ENCODE data around the gene KRTAP10-12.

The KRTAP10-12 gene, protein sequence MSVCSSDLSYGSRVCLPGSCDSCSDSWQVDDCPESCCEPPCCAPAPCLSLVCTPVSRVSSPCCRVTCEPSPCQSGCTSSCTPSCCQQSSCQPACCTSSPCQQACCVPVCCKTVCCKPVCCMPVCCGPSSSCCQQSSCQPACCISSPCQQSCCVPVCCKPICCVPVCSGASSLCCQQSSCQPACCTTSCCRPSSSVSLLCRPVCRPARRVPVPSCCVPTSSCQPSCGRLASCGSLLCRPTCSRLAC

DNA sequence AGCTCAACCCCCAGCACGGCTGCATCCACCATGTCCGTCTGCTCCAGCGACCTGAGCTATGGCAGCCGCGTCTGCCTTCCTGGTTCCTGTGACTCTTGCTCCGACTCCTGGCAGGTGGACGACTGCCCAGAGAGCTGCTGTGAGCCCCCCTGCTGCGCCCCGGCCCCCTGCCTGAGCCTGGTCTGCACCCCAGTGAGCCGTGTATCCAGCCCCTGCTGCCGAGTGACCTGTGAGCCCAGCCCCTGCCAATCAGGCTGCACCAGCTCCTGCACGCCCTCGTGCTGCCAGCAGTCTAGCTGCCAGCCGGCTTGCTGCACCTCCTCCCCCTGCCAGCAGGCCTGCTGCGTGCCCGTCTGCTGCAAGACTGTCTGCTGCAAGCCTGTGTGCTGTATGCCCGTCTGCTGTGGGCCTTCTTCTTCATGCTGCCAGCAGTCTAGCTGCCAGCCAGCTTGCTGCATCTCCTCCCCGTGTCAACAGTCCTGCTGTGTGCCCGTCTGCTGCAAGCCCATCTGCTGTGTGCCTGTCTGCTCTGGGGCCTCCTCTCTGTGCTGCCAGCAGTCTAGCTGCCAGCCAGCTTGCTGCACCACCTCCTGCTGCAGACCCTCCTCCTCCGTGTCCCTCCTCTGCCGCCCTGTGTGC lies at the start of gene KRTAP10-12:
Gene KRTAP10-12, plus strand, starts transcription at position 1 of the 639 bp plus-strand sequence. Its CDS starts 30 bp downstream, at position 31.
- peak; percentile 22 for DNase-seq (ENCODE audit: low read depth, low spot score)

DNA sequence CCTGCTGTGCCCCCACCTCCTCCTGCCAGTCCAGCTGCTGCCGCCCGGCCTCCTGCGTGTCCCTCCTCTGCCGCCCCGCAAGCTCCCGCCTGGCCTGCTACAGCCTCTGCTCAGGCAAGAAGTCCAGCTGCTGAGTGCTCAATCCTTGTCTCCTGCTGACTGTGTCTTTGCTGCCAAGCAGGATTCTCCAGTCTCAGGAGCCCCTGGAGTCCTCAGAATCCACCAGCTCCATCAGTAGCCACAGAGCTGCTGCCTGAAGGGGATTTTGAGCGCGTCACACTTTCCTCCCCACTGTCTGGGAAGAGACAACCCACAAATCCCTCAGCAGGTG lies 49.8 kb upstream of the KRTAP10-12 start:
- peak; percentile 62 for DNase-seq (ENCODE audit: low read depth, low spot score)

- DNase-seq (ENCODE audit: low read depth, low spot score), result no peak
Observed at GRCh38 chr21:44648557-44649311, 48.2 kb upstream of the KRTAP10-12 start.

- DNase-seq (ENCODE audit: low read depth, low spot score), result no peak
Observed at GRCh38 chr21:44649521-44650100, 47.4 kb upstream of the KRTAP10-12 start.

GRCh38 chr21:44650265-44650972 lies 46.6 kb upstream of the KRTAP10-12 start:
- no peak for DNase-seq (ENCODE audit: low read depth, low spot score)

GRCh38 chr21:44650973-44651675 lies 45.8 kb upstream of the KRTAP10-12 start:
- DNase-seq (ENCODE audit: low read depth, low spot score), result no peak

- peak; percentile 27 for DNase-seq (ENCODE audit: low read depth, low spot score)
Observed at GRCh38 chr21:44653123-44653522, 43.8 kb upstream of the KRTAP10-12 start.

- DNase-seq (ENCODE audit: low read depth, low spot score), result no peak
Observed at GRCh38 chr21:44653656-44654575, 43.1 kb upstream of the KRTAP10-12 start.

DNA sequence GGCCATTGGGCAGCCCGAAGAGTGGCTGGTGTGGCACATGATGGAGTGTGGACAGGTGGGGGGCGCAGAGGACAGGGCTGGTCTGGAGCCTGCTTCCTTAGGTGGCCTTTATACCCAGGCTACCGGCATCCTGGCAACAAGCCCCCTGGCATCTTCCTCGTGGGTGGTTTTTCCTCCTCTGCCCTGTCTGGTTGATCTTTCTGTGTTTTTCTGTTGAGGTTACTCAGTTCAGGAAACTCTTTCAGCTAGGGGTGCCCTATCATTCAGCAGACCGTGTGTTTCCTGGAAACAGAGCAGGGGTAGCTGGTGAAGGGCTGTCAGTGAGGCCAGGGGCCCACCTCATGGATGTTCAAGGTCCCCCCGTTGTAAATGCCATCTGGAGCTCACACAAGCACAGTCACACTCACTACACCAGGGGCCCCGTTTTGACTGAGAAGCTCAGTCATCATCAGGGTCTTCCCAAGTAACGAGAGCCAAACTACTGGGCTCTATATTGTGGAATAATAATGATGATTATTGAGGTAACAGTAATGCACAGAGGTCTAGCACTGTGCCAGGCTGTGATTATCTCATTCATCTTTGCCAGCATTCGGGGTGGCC lies 42.3 kb upstream of the KRTAP10-12 start, which contains the start of gene KRTAP12-4:
Gene KRTAP12-4, minus strand, starts transcription at position 84 of the 600 bp plus-strand sequence. Its CDS starts 45 bp downstream, at position 39.
- DNase-seq (ENCODE audit: low read depth, low spot score), result no peak

DNA sequence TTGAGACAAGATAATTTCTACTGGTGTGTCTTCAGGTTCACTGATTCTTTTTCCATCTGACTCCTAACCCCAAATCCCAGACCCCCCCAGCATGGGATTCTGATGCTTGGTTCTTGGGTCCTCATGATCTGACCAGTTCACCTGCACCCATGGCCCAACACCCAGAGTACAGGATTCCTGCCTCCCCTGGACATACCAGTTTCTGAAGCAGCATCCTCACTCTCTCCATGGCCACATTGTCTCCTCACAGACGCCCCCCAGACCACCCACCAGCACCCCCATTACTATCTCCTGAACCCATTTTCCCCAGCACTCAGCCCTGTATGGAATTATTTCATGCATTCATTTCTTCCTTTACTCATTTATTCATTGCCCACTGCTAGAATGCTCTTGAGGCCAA lies 40.1 kb upstream of the KRTAP10-12 start:
- no peak for DNase-seq (ENCODE audit: low read depth, low spot score)

DNA sequence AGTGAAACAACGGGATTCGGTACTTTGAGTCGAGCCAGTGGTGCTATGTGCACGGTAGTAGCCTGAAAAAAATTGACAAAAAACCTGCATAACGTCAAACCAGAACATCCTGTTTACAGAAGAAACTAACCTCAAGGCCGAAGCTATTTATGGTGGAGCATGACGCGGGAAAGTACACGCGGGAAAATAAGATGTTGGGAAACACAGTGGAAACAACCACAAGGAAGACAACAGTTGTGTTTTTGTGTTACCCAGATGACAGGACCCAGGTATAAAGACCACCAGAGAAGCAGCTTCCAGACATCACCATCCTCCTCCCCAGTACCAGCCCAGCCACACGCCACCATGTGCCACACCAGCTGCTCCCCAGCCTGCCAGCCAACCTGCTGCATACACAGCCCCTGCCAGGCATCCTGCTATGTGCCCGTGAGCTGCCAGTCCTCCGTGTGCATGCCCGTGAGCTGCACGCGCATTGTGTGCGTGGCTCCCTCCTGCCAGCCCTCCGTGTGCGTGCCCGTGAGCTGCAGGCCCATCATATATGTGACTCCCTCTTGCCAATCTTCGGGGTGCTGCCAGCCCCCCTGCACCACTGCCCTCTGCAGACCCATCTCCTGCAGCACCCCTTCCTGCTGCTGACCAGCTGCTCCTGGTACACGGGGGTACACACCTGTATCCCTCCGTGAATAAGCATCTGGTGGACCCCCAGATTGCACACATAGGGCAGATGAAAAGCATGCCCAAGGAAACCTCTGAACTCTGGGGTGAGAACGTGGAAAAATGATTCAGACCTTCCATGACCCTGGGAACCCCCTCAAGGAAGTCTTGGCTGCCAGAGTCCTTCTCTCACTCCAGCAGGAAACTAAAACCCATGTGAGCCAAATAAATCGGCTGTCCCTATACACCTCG lies 39.1 kb upstream of the KRTAP10-12 start, which contains the start of gene KRTAP12-3:
Gene KRTAP12-3, plus strand, starts transcription at position 298 of the 906 bp plus-strand sequence. Its CDS starts 48 bp downstream, at position 346.
- no peak for DNase-seq (ENCODE audit: low read depth, low spot score)

DNA sequence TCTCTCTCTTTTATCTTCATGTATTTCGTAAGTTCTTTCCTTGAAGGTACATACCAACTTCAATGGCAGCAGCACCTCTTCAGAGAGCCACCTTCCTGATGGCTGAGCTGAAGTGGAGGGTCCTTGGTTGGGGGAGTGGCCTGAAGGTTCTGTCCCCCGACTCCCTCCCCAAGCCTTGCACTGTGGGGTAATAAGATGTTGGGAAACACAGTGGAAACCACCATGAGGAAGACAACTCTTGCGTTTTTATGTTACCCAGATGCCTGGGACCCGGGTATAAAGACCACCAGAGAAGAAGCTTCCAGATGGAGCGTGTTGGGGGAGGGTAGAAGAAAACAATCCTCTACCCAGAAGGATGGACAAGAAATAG lies 38.4 kb upstream of the KRTAP10-12 start:
- DNase-seq (ENCODE audit: low read depth, low spot score), result no peak

- DNase-seq (ENCODE audit: low read depth, low spot score), result no peak
Observed at GRCh38 chr21:44658913-44659595, 37.9 kb upstream of the KRTAP10-12 start.

DNA sequence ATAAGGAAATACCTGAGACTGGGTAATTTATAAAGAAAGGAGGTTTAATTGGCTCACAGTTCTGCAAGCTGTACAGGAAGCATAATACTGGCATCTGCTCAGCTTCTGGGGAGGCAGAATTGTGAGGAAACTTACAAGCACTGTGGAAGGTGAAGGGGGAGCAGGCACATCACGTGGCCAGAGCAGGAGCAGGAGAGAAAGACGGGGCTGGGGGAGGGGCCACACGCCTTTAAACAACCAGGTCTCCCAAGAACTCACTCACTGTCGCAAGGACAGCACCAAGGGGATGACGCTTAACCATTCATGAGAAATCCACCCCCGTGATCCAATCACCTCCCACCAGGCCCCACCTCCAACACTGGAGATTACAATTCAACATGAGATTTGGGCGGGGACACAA lies 35.4 kb upstream of the KRTAP10-12 start:
- DNase-seq (ENCODE audit: low read depth, low spot score), result peak; percentile 30

GRCh38 chr21:44664691-44665090 lies 32.3 kb upstream of the KRTAP10-12 start:
- DNase-seq (ENCODE audit: low read depth, low spot score), result no peak

DNA sequence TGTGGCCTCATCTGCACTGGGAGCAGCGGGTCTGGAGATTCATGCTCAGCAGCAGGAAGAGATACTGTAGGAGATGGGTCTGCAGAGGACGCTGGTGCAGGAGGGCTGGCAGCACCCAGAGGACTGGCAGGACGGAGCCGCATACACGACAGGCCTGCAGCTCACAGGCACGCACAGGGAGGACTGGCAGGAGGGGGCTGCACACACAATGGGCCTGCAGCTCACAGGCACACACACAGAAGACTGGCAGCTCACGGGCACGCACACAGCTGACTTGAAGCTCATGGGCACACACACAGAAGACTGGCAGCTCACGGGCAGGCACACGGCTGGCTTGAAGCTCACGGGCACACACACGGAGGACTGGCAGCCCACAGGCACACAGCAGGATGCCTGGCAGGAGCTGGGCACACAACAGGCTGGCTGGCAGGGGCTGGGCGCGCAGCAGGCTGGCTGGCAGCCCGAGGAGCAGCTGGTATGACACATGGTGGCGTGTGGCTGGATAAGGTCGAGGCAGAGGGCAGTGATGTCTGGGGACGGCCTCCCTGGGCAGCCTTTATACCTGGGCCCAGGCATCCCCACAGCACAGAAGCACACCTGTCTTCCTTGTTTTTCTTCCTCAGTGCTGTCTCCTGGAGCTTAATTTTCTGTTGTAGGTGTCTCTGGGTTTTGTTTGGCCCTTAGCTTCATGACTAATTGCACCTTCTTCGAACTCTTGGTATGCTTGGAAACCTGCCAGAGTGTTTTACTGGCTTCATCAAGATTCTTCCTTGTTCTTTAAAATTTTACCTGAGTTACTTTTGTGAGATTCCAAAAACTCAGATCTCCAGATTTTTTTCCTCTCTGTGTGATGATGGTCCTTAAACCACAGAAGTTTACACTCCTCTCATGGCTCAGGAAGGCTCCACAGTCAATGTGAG lies 30.3 kb upstream of the KRTAP10-12 start, which contains the start of gene KRTAP12-2:
Gene KRTAP12-2, minus strand, starts transcription at position 527 of the 920 bp plus-strand sequence. Its CDS starts 41 bp downstream, at position 486.
- no peak for DNase-seq (ENCODE audit: low read depth, low spot score)
